ENCODE results near the gene RGS3.

GRCh38 chr9:113482991-113483675 is 19.6 kb downstream of the RGS3 start:
- TF ChIP-seq REST (IDR thresholded peaks at IDR 0.05; ENCODE audit: low read depth) (no peak), TAF1 (IDR thresholded peaks at IDR 0.05; ENCODE audit: low read depth) (no peak), ZBTB7A (IDR thresholded peaks at IDR 0.05; ENCODE audit: low read depth) (no peak), FOXM1 (IDR thresholded peaks at IDR 0.05; ENCODE audit: borderline replicate concordance, low read depth) (no peak), EP300 (IDR thresholded peaks at IDR 0.05; ENCODE audit: borderline replicate concordance) (no peak)

Data from Ishikawa (cell line).